HG03135 (cell line): Measurements from ENCODE around the gene SLC22A3.

ENCODE experiments used
- ATAC-seq: cut with Tn5 transposase; IDR thresholded peaks from one replicate; pipeline ENCODE4 v1.9.1; 2021; ENCODE audit warnings: mild to moderate bottlenecking, moderate library complexity; ENCODE audit not compliant: unreplicated experiment

SLC22A3 gene

DNA sequence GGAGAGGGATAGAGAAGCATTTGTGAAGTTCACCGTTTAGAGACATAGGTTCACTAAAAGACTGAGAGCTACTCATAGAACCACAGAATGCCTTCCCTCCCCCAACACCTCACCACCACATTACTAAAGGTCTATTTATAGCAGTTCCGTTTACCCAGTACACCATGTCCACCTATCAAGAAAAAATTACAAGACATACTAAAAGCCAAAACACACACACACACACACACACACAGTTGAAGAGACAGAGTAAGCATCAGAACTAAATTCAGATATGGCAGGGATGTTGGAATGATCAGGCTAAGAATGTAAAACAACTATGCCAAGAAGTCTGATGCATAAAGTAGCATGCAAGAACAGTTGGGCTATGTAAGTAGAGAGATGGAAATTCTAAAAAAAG, 52.3 kb downstream of the SLC22A3 start:
- no peak for ATAC-seq

DNA sequence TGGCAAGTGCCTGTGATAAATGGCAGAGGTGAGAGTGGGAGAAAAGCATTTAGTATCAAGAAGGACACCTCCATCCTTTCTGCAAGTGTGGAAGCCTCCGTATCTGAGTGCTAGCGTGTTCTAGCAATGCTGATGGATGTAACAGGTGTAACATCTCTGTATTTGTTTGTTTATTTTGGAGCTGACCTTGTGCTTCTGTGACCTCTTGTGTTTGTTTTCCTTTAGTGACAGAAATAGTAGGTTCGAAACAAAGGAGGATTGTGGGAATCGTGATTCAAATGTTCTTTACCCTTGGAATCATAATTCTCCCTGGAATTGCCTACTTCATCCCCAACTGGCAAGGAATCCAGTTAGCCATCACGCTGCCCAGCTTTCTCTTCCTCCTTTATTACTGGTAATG, 60.4 kb downstream of the SLC22A3 start:
- no peak for ATAC-seq

DNA sequence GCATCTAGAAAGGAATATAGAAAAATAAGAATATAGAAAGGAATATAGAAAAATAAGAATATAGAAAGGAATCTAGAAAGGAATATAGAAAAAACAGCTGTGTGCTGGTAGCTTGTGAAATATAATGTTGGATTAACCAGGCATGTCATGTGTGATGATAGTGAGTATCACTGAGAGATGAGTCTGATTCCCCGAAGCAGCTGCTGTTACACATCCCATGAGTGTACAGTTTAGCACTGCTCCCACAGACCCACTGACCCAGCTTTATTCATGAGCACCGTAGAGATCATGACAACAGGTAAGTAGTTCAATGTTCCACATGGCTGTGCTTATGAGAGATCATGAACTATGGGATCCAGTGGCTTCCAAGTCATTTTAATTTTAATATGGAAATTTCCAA, 64.8 kb downstream of the SLC22A3 start:
- ATAC-seq: no peak

DNA sequence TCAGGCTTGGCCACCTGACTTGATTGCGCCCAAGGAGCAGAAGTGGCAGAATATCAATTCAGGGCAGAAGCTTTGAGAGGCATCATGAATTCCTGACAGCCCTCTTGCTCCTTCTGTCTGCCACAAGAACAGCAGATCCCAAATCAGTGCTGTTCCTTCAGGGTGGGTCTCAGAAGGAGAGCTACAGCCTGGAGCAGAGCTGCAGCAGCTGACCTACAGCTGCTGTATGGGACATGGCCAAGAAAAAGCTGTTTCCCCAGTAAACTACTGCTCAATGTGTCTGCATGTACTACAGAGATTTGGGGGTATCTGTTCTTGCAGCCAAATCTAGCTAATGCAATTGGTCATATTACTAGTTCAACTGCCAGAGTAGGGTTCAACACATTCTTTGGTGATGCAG, 69.0 kb downstream of the SLC22A3 start:
- ATAC-seq: no peak

DNA sequence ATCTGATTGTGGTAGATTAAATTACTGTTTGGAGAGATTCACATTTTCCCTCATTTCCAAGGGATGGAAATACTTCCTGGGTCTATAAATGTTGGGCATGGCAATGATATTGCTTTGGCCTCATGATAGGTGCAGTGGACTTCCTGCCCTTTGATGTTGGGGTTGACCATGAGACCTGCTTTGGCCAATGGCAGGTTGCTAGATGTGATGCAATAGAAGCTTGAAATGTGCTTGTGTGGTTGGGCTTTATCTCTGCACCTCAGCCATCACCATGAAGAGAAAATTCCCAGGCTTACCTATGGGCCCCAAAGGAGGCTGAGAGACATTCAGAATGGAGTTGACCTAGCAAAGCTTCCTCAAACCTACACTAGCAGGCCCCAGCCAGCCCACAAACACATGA, 69.4 kb downstream of the SLC22A3 start:
- ATAC-seq: no peak

DNA sequence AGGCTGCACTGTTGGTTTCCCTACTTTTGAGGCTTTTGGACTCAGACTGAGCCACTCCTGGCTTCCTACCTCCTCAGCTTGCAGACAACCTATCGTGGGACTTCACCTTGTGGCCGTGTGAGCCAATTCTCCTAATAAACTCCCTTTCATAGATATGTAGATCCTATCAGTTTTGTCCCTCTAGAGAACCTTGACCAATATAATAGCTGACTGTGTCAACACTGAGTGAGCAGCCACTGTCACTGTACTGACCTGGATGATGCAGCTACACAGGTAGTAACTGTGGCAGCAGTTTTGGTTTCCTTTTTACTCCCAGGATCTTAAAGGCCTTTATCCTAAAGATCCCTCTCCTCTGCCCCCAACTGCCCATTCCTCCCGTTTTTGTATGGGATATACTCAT, 70.2 kb downstream of the SLC22A3 start:
- no peak for ATAC-seq

DNA sequence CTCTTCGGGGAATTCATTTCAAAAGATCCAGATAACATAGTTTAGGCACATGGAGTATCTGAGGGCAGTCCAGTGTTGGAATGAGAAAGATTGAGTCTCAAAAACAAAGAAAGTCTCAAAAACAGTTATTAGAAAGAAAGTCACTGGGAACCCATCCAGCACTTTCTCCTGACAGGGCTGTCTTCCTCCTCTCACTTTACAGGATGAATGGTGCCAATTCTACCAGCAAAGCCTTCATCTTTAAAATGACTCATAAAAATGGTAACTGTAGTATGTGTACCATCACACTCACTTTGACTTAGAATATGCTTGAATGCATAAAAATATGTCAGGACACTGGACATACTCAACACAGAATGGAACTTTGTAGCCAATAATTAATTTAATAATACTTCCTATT, 71.3 kb downstream of the SLC22A3 start:
- ATAC-seq: no peak

DNA sequence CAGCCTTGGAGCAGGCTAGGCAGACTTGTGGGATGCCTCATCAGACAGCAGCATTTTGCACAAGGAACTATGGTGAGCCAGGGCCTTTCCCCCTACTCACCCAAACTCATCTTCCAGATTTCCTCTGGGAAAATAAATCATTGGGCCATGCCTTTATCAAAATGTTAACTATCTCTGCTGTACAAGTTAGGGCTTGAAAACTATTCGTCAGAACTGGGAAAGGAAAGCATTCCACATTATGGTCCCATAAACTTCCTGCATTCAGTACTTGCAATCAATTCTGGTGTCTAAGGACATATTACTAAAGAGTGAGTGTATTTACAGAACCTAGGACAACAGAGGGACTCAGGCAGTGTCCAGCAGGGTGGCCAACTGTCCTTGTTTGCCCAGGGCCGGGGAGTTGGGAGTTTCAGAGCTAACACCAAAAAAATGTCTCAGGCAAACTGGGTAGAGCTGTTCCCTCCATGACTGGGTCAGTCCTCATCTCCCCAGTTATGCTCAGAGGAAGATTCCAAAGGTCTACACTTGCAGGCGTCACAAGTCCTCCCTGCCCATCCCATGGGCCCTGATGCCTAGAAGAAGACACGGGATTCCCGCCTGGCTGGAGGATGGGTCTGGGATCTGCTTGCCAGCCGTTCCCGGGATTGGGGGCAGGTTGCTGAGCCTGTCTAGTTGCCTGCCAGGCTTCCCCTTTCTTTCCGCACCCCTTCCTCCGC, 72.2 kb downstream of the SLC22A3 start:
- ATAC-seq: no peak

DNA sequence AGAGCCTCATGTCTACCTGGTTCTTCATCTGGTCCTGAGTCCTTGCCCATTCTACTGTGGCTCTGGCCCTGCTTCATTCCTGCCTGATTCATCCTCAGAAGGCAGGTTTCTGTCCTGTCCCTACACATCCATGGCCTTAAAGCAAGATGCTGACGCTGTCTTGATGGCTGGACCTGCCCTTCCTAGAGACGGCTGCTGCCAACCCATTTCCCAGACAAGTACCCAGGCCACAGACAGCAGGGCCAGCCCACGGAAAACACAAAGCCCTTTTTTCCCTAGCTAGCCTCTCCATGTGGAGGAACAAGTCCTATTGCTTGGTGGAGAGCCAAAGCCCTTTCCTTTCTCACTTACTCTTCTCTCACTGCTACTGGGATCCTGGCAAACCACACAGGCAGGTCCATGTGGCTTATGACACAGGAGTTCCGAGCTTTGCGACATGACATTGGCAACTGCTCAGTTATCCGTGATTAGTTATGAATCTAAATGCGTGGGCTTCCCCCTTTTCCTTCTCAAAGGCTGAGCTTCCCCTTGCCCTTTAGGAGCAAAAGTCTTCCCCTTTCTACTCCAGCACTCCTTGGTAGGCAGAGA, 72.9 kb downstream of the SLC22A3 start:
- ATAC-seq: no peak

DNA sequence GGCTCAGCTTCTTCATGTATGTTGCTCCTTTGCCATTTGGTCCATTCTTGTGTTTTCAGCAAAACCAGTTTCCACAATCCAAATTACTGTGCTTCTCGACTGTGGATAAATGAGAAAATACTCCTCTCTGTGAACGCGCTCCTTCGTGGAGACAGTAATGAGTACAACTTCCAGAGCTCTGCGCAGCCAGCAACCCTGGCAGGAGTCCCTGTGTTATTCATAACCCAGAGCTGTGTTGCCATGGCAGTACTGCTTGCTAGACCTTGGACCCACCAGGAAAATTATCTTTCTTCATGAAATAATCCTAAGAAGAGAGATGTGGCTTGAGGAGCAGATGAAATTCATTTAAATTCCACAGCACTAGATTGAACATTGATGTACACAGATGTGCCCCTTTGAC, 73.7 kb downstream of the SLC22A3 start:
- ATAC-seq: no peak

DNA sequence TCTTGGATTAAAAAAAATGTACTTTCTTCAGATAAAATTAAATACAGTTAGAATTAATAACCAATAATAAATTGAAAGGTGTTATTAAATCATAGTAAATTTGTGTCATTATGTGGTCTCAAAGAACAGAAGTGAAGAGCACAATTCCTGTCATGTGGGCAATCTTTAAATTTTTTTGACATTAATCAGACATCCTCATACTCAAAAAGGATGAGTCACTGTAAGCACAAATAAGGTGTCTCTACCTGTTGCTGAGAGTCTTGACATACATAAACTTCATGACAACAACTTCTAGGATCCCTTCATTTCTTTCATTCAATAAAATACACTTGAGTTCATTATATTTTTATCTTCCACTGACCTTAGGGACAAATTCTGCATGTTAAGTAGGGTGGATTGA, 76.1 kb downstream of the SLC22A3 start:
- no peak for ATAC-seq

DNA sequence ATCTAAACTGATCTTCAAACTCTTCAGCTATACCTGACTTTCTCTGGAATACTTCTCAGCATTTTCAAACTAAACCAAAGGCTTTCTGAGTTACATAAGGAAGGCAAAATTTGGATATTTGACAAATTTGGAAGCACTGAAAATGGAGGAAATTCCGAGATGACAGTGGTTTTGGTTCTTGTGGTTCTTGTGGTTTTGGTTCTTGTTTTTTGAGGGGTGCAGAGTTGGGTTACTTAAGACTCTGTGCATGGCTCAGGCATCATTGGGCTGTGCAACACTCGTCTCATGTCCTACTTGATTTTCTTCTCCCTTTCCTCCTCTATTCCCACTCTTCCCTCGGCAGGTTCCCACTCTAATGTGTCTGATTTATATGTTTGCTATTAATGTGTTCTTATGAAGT, 78.0 kb downstream of the SLC22A3 start:
- no peak for ATAC-seq

DNA sequence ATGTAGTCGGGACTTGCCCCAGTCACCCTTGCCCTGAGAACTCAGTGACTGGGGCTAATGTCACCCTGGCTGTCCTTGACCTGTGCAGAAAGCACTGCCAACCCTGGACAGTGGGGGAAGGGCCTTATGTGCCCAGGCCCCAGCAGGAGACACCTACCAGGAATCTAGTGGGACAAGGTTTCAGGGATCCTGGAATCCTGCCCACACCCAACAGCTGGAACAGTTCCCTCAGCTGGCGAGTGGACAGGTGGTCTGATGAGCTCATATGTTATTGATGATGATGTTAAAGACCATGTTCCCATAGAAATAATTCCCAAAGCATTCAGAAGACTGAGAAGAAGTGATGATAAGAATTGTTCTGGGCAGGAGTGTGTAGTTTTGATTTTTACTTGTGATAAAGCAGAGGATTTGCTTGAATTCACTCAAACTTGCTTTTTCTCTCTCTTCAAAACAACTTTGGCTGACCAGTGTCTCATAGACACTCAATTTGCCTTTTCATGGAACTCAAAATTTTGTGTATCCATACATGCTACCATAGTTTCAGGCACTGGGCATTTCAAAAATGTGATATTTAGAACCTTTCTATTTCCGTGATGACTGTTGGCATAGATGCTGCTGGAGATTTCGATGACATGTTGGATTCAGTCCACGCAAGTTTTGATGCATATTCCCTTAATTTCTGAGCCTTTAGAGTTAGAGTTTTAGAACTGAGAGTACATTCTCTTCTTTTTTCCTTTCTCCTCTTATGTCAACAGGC, 79.3 kb downstream of the SLC22A3 start:
- no peak for ATAC-seq

DNA sequence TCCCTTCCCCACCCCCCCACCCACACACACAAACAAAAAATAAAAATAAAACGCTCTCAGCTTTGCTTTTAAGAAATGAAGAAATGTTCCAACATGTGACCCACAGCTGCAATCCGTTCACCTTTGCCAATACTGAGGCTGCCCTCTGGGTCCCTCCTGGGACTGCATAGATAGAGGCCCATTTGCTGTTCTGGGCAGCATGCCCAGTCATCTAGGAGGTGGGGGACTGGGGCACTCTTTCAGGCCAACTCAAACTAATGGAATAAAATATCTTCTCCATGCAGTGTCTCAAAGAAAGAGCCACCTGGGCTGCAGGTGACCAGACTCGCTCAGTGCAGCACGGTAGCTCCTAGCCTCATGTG, 79.9 kb downstream of the SLC22A3 start:
- ATAC-seq: no peak

DNA sequence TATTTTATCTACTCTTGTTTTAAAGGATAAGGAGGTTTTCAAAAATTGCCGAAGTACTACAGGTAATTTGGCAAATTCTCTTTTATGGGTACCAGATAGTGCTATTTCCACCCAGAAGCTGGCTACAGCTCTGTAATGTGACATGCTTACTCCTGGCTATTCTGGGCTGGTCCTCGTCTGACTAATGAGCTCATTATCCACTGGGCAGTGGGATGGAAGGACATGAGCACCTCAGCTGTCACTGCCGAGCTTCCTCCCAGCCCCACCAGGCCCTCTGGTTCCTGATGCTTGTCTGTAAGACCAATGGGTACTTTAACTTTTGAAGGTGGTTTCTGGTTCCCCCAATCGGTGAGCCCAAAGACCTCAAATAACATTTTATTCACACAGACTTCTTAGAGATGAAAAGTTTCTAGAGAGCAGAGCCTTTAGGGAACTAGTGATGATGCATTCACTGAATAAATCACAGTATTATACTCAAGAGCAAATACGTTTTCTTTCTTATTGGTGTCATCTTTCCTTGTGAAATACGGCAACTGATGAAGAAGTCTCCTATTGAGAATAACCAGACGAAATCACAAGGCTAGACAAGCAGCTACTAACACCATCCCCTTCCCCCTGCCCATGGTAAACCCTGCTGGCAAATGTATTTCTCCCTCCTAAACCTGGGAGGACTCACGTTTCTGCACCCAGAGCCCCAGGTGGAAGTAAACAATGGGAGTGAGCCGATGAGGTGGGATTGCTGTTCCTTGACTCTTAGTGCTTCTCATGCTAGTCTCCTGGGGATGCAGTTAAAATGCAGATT, 80.8 kb downstream of the SLC22A3 start:
- no peak for ATAC-seq

DNA sequence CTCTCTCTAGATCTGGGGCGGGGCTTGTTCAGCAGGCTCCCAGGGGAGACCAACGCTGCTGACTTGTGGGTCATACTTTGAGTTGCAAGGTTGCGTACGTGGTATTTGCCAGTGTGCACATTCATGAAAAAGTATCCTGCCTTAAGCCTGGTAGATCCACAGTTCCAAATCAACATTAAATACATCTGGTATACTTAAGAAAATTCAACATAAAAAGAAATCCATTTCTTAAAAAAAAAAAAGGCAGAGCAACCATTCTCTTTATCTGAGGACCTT, 81.4 kb downstream of the SLC22A3 start:
- ATAC-seq: no peak

DNA sequence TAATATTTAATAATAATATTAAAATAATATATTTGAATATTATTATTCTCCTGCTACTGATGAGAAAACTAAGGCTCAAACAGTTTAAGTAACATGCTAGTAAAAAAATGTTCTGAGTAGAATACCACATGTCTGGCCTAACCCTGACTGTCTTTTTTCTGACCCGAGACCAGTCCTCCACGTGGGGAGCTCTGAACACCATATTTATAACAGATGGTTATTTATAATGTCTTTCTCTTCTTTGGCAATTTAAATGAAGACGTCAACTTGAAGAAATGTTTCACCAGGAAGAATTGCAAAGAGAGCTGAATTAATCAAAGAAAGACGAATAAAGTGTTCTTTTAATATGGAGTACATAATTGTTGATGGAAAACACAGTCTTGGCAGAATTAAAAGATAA, 82.0 kb downstream of the SLC22A3 start:
- no peak for ATAC-seq

DNA sequence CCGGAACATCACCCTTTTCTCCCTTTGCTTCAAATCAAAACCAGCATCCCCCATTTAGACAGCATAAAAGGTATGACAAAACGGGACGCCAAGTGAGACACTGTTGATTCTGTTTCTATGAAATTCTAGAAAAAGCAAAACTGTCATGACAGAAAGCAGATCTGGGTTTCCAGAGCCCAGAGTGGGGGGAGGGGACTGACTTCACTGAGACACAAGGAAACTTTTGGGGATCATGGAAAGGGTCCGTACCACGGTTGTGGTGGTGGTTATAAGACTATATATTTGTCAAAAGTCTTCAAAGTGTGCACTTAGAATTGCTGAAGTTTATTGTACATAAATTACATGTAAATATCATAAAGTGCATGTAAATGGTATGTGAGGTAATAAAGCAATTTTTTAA, 82.6 kb downstream of the SLC22A3 start:
- ATAC-seq: no peak

DNA sequence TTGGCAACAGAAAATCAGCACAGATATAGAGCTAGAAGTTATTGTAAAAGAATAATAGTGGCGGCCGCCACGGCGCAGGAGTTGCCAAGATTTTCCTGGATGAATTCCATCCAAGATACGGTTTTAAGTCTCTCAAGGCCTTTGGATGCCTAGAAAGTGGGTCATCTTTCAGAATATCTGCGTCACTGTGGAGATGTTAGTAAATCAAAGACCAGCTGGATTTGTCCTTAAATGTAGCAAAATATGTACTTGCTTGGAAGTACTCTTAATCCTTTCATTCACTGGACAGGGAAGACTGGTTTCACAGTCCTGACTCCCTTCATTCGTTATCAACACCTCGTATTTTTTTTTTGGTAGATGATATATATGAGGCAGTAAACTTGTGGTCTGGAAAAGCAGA, 83.0 kb downstream of the SLC22A3 start:
- no peak for ATAC-seq

DNA sequence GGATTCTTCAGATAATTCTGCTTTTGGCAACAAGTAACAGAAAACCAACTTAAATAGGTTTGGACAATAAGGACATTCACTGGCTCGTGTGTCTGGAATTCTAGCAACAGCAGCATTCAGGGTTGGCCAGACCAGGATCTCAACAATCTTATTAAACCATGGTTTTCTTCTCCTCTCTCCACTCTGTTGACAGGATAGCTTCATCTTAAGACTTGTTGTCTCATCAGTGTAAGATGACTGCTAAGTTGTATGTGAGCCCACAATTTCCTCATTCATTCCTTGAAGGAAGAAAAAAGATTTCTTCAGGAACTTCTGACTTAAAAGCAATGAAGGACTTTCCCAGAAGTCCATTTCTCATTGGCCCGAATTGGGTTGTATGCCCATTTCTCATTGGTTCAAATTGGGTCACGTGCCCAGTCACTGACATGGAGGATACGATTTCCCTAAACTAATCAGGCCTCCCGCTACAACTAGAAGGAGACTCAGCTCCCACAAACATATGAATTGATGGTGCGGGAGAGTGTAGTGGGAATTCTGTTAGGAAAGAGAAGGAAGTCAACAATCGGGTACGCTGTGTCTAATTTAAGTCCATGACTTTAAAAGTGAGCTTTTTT, 83.7 kb downstream of the SLC22A3 start:
- no peak for ATAC-seq

DNA sequence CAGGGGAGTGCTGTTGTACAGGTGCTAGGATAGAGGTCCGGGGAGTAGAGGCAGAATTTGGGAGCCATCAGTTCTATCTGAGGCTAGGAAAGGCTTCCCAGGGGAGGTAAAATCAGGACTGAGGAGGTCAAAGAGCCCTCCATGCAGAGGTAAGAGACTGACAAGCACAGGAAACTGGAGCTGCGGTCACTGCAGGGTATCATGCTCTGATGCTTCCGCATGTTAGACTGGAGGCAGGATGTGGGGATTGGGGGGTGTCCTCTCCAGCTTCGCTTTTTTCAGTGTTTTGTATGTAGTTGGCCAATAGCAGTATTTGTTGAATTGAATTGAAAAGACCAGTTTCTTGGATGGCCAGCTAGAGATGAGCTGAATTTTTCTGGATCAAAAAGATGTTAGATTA, 87.8 kb downstream of the SLC22A3 start:
- ATAC-seq: no peak
